Esophagus squamous epithelium (tissue), 4 donors: ENCODE results near the gene CLTCL1.

Experiments
- POLR2A ChIP-seq, 4 donors: fragments of 450-650 bp; IDR thresholded peaks; one replicate each; pipeline ENCODE4 v1.6.1; 2017; ENCODE audit warnings: antibody characterized with exemption in 4 of 4, mild to moderate bottlenecking in 4 of 4, moderate library complexity in 3 of 4
- TF ChIP-seq, protein P1 (sequence below), 6 experiments: fragments of 450-650 bp in 4 of 6; fragments of 200-600 bp in 2 of 6; sonication (generic) in 2 of 6; IDR thresholded peaks; one replicate each; pipeline ENCODE4 v1.5.1; 2016 to 2019; ENCODE audit warnings: antibody characterized with exemption in 6 of 6, mild to moderate bottlenecking in 4 of 6, moderate library complexity in 4 of 6

DNA sequence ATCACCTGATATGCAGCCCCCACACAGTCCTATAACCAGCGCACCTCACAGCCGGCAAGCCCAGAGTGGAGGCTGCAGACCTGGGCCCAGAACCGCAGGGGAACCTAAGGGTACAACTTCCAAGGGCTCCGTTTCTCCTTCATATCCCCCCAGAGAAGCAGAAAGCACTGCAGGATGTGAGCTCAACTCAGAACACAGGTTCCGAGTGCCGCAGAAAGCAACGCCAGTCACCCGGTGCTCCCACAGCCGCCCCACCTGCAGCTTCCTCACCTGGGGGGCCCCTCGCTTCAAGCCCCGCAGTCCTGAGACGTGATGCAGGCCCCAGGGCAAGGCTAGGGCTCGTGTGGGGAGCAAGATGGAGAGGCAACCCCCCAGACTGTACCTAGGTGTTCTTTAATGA, 158.0 kb downstream of the CLTCL1 start:
- TF ChIP-seq, protein P1, sequence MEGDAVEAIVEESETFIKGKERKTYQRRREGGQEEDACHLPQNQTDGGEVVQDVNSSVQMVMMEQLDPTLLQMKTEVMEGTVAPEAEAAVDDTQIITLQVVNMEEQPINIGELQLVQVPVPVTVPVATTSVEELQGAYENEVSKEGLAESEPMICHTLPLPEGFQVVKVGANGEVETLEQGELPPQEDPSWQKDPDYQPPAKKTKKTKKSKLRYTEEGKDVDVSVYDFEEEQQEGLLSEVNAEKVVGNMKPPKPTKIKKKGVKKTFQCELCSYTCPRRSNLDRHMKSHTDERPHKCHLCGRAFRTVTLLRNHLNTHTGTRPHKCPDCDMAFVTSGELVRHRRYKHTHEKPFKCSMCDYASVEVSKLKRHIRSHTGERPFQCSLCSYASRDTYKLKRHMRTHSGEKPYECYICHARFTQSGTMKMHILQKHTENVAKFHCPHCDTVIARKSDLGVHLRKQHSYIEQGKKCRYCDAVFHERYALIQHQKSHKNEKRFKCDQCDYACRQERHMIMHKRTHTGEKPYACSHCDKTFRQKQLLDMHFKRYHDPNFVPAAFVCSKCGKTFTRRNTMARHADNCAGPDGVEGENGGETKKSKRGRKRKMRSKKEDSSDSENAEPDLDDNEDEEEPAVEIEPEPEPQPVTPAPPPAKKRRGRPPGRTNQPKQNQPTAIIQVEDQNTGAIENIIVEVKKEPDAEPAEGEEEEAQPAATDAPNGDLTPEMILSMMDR (IDR thresholded peaks at IDR 0.05): no peak
- TF ChIP-seq POLR2A (IDR thresholded peaks at IDR 0.05): no peak
